HG03108 (cell line): Measurements from ENCODE around the gene SPON1.
"Not testable (repeated sequence)": the region's sequence is repeated elsewhere in the genome, so short reads cannot be mapped to it uniquely, and the experiment has no call there.

ENCODE experiments used
- ATAC-seq: cut with Tn5 transposase; IDR thresholded peaks from one replicate; pipeline ENCODE4 v1.9.1; 2021; ENCODE audit warnings: moderate library complexity; ENCODE audit not compliant: unreplicated experiment

Gene SPON1

GRCh38 chr11:14075118-14076078 lies 112.9 kb downstream of the SPON1 start:
- ATAC-seq = no peak

GRCh38 chr11:14079011-14079410 lies 116.5 kb downstream of the SPON1 start:
- ATAC-seq = no peak

GRCh38 chr11:14079797-14080196 lies 117.3 kb downstream of the SPON1 start:
- ATAC-seq = no peak

DNA sequence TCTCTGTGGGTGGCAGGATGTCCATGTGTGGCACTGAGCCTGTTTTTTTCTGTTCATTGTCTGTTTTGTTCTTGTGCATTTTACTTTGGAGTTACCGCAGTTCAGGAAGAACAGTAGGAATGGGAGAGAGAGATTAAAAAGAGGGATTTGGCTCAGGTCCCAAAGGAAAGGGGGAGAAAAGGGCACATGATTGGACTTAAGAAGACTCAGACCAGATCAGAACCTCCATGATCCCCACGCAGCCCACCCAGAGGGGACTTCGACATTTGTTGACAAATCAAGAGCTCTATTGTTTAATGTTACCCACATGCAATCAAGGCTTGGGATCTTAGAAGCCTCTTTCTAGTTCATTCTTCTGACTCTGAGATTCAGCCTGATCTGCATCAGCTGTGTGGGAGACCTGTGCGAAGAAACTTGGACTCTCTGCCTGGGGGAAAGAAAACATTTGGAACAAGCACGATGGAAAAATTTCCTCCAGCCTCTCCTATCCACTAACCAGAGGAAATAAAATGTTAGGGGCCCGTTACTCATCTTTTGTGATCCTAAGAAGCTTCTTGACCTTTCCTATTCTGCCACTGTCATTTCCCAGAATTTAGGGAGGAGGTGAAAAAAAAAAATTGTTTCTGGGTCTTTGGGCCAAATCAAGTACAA lies 119.2 kb downstream of the SPON1 start:
- ATAC-seq = no peak

DNA sequence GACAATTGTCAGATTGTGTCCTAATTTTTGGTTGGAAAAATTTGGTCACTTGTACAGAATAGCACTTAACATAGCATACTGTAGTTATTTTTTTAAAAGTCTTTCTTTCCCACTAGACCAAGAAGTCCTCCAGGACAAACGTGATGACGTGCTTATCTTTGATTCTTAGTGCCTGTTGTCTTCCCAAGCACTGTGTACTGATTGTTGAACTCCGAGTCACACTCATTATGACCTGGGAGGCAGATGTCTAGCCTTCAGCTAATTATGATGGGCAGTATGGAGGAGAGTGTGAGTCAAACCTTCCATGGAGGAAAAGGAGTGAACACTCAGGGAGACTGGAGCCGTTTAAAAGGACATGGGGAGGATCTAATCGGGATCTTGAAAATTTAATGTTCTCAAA lies 119.8 kb downstream of the SPON1 start:
- no peak for ATAC-seq

DNA sequence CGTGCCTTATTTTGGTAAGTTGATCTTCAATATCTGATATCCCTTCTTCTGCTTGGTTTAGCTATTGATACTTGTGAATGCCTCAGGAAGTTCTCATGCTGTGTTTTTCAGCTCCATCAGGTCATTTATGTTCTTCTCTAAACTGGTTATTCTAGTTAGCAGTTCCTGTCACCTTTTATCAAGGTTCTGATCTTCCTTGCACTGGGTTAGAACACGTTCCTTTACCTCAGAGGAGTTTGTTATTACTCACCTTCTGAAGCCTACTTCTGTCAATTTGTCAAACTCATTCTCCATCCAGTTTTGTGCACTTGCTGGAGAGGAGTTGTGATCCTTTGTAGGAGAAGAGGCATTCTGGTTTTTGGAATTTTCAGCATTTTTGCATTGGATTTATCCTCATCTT lies 126.3 kb downstream of the SPON1 start:
- not testable (repeated sequence) for ATAC-seq

- ATAC-seq = no peak
Observed at GRCh38 chr11:14089690-14090462, 127.4 kb downstream of the SPON1 start.

DNA sequence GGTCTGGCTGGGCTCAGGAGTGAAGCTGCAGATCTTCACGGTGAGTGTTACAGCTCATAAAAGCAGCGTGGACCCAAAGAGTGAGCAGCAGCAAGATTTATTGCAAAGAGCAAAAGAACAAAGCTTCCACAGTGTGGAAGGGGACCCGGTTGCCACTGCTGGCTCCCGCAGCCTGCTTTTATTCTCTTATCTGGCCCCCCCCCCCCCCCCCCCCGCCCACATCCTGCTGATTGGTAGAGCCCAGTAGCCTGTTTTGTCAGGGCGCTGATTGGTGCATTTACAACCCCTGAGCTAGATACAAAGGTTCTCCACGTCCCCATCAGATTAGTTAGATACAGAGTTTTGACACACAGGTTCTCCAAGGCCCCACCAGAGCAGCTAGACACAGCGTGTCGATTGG lies 128.1 kb downstream of the SPON1 start:
- not testable (repeated sequence) for ATAC-seq

DNA sequence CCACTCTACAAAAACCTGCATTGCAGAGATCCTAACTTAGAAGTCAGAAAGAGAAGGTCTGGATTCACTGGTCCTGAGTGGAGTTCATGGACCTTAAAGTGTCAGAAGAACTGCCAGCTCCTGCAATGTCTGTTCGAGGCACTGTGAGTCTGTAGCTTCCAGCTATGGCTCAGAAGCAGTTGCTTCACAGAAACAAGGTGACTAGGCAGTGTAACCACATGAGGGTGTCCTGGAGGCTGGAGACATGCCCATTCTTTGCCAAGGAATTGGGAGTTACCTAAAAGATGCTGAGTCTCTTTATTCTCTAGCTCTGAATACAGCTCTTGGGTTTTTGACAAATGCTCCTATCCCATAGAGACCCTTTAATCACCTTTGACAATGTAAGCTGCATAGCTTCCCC lies 130.5 kb downstream of the SPON1 start:
- ATAC-seq = no peak

GRCh38 chr11:14094481-14095037 lies 132.0 kb downstream of the SPON1 start:
- ATAC-seq = no peak

DNA sequence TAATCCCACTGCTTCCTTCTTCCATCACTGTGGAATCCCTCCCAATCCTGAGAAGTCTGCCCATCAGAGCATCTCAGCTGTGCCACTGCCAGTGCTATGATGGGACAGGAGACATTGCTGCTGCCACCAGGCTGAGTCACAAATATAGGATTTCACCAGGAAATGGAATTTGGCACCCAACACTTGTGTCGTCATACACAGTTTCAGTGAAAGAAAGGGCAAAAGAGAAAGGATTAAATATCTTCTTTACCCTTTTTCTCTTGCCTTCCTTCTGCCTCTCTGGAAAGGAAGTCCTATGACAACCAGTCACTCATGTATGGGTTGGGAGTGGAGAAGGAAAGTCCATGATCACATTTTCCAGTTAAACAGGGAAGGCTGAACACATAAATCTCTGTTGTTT lies 133.4 kb downstream of the SPON1 start:
- ATAC-seq = no peak

DNA sequence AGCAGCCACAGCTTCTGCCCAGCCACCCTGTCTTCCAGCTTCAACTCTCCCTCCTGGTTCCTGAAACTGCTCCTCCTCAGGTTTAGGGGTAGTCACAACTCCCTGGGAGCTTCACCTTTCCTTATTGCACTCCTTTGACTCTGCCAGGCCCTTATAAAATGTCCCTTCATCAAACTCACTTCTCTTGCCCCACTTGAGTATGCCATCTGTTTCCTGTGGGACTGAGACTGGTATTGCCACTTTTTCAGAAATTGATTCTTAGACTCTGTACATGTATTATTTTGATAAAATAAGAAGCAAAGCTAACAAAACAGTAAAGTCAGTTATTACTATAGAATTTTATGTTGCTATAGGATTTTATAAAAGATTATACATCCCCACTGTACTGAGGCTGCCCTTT lies 134.1 kb downstream of the SPON1 start:
- no peak for ATAC-seq

DNA sequence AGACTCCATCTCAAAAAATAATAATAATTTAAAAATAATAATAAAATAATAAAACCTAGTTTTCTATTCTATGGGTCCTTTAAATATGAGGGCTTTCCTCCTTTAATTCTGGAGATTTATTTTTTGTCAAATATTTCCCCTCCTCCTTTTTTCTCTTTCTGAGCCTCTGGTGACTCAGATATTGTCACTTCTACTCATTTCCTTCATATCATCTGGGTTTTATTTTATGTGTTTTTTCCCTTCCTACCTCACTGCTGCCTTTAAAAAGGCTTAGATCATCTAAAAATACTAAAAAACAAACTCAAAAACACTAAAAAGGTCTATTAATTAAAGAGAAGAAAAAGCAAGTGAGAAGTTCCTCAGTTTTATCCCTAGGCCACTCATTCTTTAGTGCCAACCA lies 138.9 kb downstream of the SPON1 start:
- ATAC-seq = no peak

- ATAC-seq = no peak
Observed at GRCh38 chr11:14102766-14103165, 140.2 kb downstream of the SPON1 start.

DNA sequence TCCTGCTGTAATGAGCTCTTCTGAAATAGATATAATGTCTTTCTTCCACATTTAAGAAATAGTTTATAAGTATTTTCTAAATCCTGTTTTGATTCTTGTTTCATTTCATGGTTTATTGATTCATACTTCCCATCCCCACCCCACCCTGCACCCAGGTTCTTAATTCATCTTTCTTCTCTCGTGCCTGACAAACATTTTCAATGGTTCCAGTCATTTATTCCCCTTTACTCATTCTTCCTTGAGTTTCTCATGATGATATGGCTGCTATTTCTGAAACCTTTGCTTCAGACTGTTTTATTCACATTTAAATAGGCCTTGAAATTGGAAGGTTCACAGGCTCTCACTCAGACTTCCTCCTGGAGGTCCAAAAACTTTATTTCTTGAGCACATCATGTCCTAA lies 142.9 kb downstream of the SPON1 start:
- no peak for ATAC-seq

- no peak for ATAC-seq
Observed at GRCh38 chr11:14106303-14107049, 144.0 kb downstream of the SPON1 start.

GRCh38 chr11:14107050-14107430 lies 144.5 kb downstream of the SPON1 start:
- no peak for ATAC-seq

DNA sequence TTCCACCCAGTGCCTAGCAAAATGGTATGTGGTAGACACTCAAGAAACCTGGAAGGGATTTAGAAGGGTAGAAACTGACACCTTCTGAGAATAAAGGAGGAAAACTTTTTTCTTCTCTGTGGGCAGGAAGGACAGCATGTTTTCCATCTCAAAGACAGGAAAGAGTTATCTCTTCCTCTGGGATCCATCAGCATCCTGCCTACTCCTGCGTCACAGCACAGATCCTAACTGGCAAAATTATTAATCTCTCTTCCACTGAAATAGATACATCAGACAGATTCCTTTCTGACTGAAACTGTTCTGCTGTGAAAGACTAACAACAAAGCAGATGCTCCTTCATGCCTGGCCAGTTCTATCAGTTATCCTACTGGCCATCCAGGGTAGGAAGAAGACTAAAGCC lies 147.2 kb downstream of the SPON1 start:
- no peak for ATAC-seq

GRCh38 chr11:14110629-14111028 lies 148.1 kb downstream of the SPON1 start:
- no peak for ATAC-seq

GRCh38 chr11:14111496-14111895 lies 149.0 kb downstream of the SPON1 start:
- ATAC-seq = no peak

GRCh38 chr11:14112721-14113120 lies 150.2 kb downstream of the SPON1 start:
- no peak for ATAC-seq
